Inflammatory macrophage treated with lipopolysaccharide for 4 hours (primary cell): ENCODE results near the gene HDDC3.

Experiments used
- DNase-seq: peaks from one replicate; pipeline ENCODE4 v3.0.0-alpha.2; 2020

HDDC3 gene, protein sequence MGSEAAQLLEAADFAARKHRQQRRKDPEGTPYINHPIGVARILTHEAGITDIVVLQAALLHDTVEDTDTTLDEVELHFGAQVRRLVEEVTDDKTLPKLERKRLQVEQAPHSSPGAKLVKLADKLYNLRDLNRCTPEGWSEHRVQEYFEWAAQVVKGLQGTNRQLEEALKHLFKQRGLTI

GRCh38 chr15:90931828-90932659 lies at the start of gene HDDC3:
HDDC3 (minus strand) TSS chr15:90932549; CDS start chr15:90932540, 9 bp downstream.
- DNase-seq = peak; percentile 87

DNA sequence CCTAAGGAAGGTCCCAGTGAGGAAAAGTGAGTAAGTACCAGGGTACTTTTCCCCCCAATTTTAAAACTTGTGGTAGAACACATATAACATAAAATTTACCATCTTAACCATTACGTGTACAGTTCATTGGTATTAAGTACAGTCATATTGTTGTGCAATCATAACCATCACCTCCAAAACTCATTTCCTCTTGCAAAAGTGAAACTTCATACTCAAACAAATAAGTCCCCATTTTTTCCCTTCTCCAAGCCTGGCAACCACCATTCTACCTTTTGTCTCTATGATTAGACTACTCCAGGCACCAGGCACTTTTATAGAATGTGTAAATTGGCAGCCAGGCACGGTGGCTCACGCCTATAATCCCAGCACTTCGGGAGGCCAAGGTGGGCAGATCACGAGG lies 49.8 kb upstream of the HDDC3 start:
- DNase-seq = peak; percentile 82

GRCh38 chr15:90981681-90982080 lies 49.3 kb upstream of the HDDC3 start:
- peak; percentile 16 for DNase-seq

GRCh38 chr15:90979582-90979981 lies 47.2 kb upstream of the HDDC3 start:
- DNase-seq = no peak

DNA sequence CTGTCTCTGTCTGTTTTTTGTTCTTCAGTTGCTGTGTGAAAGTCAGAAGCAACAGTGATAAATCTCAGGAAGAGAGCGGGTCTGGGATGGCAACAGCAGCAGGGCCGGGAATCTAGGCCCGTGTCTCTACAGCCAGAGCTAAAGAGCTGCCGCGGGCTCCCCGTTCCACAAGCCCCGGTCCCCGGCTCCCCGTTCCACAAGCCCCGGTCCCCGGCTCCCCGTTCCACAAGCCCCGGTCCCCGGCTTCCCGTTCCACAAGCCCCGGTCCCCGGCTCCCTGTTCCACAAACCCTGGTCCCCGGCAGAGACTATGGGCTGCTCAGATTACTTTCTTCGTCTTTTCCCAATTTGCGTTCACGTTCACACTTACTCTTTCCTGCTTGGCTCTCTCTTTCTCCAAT lies 41.9 kb upstream of the HDDC3 start:
- no peak for DNase-seq

GRCh38 chr15:90972133-90972532 lies 39.8 kb upstream of the HDDC3 start:
- no peak for DNase-seq

- DNase-seq = no peak
These were observed 37.9 kb upstream of the HDDC3 start for GRCh38 chr15:90970274-90970673.

DNA sequence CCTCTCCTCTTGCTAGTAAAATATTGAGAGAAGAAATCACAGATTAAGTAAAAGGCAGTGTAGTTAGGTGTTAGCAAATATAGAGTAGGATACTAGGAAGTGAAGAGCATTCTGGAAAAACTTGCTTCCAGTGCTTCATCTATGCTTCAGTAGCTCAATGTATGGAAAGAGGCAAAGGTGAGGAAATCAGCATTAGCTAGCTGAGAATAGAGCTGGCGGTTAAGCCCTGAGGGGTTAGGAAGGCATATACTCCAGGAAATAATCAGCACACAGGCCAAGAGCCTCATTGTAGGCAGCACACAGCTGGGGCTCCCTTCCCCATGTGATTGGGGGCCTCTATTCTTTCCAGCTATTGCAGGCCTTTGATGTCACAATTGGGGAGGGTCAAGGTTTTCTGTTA lies 36.1 kb upstream of the HDDC3 start:
- DNase-seq = no peak

GRCh38 chr15:90967206-90967605 lies 34.9 kb upstream of the HDDC3 start:
- DNase-seq = no peak

- no peak for DNase-seq
These were observed 33.9 kb upstream of the HDDC3 start for GRCh38 chr15:90966262-90966661.

DNA sequence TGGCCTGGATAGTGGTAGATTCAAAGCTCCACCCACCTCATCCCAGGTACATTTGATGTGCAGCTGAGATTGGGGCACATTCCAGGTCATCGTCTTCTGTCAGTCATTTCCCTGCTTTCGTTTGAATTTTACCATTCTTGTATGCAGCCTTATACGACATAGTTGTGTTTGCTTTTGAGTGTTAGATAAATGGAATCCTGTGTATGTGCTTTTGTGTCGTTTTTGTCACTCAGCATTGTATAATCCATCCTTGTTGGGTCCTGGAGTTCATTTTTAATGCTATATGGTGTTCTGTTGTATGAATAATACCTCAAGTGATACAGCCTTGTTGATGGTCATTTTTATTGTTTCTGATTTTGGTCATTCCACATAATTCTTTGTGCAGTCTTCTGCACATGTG lies 29.7 kb upstream of the HDDC3 start:
- no peak for DNase-seq

DNA sequence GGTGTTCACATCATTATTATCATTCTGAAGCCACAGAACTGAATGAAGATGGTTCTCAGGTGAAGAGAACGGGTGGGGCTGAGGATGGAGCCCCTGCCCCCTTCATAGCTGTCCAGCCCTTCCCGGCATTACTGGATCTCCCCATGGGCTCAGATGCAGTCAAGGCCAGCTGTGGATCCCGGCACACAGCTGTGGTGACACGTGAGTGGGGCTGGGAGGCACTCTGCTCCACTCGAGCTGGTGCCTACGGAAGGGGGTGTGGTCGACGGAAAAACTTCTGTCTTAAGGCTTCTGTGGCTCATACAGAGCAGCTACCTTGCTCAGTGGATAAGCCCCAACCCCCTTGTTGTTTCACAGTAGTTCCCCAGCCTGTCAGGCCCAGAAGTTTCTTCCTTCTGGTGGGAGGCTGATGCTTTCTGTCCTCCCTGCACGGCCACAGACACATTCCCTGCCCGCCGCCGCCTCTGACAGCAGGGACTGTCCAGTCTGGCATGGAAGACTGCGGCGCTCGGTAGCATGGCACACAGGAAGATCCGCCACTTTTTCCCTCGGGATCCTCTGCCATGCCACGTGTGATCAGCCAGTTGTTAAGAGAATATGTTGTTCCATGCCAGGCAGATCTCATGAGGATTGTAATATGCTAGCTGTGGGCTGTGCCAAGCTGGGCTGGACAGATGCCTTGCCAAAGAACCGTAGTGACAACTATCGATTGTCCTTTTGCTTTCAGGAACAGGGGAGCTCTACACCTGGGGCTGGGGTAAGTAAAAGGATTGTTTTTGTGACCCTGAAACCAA lies 28.1 kb upstream of the HDDC3 start:
- DNase-seq = no peak

DNA sequence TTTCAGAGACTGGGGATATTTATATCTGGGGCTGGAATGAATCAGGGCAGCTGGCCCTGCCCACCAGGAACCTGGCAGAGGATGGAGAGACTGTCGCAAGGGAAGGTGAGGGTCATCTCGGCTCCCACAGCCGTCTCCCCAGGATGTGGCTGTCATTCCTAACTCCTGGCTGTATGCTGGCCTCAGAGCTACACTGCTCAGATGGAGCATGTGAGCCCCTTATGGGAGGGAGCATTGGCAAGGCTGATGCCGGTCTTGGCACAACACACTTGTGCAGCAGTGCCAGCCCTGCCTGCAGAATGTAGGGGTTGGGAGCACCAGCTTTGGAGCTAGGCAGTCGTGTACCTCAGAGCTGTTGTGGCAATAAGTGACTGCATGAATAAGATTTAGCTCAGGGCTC lies 27.5 kb upstream of the HDDC3 start:
- no peak for DNase-seq

DNA sequence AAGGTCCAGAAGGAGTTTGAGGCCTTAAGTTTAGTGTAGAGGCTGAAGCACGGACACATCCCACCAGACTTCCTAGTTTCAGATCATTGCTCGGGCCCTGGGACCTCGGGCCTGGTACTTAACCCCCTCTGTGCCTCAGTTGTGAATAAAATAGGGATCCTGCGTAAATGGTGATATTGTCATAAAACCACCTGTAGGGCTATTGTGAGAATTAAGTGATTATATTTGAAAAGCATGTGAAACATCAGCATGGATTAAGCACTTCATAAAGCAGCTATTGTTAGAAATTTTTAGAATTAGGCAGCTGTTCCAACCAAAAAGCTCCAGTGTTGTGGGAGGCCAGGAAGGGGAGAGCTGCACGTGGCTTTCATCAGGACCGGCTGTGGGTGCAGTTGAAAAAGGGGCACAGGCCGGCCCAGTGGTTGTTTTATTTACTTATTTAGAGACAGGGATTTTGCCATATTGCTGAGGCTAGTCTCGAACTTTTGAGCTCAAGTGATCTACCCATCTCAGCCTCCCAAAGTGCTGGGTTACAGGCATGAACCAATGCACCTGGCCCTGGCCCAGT lies 26.8 kb upstream of the HDDC3 start:
- DNase-seq = no peak

DNA sequence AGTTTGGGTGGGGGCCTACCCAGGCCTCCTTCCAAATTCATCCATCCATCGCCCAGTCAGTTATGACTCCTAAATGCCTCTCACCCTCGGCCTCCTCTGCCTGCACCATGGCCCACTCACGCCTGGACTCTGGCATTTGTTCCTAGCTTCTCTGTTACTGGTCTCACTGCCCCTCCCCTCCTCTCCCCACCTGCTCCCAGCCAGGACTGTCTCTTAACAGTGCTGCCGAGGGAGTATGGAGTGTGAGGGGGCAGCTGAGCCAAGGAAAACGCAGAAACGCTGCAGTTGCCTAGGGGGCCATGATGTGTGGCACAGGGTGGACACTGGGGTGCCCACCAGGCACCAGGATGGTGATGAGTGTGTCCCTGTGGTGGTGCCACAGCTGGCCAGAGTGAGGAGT lies 25.4 kb upstream of the HDDC3 start:
- no peak for DNase-seq

DNA sequence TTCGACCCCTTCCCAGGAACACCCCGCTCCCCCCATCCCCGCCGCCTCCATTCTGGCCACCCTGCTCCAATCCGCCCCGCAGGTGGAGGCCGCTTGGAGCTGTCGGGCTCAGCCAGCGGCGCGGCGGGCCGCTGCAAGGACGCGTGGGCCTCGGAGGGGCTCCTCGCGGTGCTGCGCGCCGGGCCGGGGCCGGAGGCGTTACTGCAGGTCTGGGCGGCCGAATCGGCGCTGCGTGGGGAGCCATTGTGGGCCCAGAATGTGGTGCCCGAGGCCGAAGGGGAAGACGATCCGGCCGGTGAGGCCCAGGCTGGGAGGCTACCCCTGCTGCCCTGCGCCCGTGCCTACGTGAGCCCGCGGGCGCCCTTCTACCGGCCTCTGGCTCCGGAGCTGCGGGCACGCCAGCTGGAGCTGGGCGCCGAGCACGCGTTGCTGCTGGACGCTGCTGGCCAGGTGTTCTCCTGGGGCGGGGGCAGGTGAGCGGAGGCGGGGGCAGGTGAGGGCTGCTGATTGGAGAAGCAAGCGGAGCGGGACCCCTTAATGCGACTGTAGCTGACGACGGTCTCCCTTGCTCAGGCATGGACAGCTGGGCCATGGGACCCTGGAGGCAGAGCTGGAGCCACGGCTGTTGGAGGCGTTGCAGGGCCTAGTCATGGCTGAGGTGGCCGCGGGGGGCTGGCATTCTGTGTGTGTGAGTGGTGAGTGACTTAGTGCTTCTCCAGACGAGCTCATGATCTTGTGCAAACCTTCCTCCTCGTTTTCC lies 24.9 kb upstream of the HDDC3 start:
- DNase-seq = no peak

- DNase-seq = peak; percentile 54
These were observed 24.1 kb upstream of the HDDC3 start for GRCh38 chr15:90956274-90957030.

DNA sequence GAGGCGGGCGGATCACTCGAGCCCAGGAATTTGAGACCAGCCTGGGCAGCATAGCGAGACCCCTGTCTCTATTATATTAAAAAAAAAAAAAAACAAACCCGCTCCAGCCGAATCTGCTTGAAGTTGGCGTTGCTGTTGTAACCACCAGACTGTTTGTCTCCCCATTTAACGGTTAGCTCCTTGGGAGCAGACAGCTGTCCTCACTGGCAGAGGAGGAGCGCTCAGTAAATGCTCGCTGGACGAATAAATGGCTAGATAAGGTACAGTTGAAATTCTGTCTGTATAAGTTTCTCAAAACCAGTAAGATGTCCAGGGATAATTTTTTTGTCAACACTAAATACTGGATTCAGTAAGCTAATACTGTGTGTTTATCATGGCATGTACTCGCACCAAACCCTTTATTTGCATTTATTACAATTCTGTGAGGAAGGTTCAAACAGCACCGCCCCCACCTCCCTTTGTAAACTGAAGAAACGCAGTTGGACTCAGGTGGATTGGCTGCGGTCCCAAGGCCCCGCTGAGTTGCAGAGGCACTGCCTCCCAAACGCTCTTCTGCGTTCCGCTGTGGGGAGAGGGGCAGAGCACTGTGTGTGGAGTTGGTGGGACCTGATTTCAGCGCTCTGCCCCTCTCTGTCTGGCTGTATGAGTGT lies 23.4 kb upstream of the HDDC3 start:
- DNase-seq = no peak

- peak; percentile 96 for DNase-seq
These were observed 22.6 kb upstream of the HDDC3 start, which contains the start of gene RCCD1 for GRCh38 chr15:90954712-90955623. RCCD1 (plus strand) TSS chr15:90954884; CDS start chr15:90956735, 1,851 bp downstream.
